ENCODE results near the gene HLA-DOB.

The HLA-DOB gene

DNA sequence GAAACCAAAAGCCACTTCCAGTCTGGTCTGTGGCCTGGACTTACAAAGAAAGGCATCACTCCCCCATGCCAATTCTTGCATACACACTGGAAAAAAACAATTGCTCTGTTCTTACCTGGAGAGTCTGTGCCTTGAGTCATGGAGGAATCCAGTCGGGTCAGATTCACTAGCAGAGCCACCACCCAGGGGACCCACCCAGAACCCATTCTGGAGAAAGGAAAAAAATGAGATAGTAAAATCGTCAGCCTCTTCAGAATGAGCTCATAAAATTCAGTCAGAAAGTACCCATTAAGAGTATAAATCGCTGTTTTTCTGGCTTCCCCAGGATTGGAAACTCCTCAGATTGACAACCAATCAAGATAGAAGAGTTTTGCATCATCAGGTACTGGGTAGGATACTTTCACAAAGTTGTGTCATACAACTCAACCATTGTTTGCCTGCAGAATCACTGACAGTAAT is at the start of gene HLA-DOB:
Gene HLA-DOB, minus strand, starts transcription at position 257 of the 459 bp plus-strand sequence. Its CDS starts 51 bp downstream, at position 206.
- DNase-seq = no peak

DNA sequence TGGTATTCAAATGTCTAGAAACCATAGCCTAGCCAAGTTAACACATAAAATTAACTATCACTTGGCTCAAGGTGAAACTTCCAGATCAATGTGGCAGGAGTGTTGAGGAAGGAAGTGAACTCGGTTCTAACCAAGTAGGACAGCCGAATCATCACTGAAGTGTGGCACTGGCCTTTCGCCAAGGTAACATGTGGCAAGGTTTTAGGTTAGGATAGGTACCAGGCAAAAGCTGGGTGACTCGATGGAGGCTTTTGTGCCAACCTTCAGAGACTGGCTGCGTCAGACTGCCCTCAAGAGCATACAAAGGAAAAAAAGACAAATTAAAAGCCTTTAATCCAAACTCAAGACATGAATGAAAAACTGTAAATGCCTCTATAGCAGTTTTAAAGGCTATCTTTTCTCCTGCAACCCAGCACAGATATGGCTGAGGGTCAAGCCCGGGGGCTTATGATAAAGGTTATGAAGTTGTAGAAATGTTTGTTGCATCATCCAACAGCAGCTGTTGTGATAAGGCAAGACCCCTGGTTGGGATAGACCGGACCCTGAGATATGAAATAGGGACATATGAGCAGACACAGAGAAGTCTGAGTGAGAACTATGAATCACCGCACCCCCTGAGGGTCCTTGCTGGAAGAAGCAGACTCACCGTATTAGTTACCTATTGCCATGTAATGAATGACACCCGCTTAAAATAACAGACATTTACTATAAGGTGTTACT is 49.1 kb upstream of the HLA-DOB start:
- DNase-seq = no peak

DNA sequence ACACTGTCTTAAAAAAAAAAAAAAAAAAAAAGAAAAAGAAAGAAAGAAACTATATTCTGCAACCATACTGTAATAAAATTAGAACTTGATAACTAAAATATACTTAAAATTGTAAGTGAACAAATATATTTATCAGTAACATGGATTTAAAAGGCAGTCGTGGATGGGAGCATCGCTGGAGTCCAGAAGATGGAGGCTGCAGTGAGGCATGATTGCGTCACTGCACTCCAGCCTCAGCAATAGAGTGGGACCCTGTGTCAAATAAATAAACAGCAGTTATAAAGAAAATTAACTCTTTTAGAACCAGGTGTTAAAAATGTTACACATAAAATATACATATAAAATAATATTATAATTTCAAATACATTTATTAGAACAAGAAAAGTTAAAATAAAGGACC is 45.9 kb upstream of the HLA-DOB start:
- DNase-seq = no peak

DNA sequence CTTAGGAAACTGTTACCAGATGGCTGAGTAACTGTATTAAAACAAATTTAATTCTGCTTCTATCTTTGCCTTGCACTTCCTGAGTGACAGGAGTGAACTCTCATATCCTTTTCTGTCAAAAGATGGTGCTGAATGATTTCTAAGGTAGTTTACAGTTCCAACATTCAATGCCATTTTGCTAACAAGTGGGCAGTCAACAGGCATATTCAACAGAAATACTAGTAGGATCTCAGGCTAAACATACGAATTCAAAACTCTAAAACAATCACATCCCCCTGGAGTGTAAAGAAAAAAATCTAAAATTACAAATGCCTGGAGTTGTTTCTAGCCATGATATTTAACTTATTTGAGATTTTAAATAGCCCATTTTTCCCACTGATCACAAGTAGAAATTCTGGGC is 43.9 kb upstream of the HLA-DOB start:
- no peak for DNase-seq

DNA sequence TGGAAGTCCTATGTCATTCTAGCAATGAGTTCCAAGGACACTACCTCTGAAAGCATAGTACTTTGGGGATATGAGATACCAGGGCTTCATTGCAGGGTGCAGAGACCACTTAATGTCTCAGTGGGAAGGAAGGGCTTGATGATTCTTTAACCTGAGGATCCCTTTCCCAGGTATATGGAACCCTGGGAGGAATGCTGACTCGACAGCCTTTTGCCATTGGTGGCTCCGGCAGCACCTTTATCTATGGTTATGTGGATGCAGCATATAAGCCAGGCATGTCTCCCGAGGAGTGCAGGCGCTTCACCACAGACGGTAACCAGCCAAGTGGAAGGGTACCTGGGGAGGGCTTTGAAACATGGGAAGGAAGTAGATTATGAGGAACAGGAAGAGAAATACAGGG is 41.4 kb upstream of the HLA-DOB start:
- no peak for DNase-seq

DNA sequence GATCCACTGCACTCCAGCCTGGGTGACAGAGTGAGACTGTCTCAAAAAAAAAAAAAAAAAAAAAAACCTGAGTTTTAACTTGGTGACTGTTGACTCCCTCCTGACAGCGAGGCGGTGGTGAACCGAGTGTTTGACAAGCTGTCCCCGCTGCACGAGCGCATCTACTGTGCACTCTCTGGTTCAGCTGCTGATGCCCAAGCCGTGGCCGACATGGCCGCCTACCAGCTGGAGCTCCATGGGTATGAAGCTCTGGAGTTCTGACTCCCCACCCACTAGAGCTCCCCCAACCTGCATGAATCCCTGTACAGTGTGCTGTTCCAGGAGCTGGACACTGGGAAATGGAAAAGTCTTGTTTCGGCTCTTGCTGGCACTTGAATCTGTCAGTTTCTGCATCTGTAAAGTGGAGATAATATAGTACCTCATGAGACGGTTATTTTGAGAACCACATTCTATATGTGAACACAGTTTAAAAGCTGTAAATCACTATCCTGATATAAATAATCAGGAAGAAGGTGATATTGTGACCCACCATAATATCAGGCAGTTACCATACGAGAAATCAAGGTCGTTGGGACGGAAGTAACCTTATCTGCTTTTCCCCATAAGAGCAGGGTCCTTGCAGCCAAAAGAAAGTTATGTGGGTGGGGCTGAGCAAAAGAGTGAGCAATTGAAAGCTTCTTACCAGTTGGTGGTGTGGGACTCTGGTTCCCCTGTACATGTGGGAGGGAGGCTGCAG is 40.5 kb upstream of the HLA-DOB start:
- no peak for DNase-seq

DNA sequence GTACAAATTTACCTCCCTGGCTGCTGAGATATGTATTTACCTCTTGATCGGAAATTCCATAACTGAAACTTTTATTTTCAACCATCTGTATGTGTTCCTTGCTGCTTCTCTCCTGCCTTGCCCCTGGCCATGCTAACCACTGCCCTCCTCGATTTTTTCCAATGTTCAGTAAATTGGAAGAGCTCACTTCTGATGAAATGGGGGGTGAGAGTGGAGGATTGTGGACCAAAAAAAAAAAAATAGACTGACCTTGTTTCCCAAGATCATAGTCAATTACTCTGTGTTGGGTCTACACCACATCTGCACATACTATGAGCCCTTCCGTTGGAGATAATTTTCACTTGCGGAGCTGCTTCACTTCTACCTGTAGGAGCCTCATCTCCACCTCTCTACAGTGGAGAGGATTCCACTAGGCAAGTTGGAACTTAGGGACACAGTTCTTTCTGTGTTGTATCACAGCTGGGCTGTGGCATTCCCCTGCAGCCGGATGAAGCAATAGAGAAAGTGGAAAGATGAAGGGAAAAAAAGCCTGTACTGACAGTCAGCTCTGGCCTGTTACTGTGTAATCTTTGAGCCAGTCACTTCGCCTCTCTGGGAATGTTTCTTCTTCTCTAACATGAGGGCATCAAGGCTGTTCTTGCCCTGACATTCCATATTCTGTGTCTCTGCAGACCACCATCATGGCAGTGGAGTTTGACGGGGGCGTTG is 38.8 kb upstream of the HLA-DOB start:
- DNase-seq = no peak

DNA sequence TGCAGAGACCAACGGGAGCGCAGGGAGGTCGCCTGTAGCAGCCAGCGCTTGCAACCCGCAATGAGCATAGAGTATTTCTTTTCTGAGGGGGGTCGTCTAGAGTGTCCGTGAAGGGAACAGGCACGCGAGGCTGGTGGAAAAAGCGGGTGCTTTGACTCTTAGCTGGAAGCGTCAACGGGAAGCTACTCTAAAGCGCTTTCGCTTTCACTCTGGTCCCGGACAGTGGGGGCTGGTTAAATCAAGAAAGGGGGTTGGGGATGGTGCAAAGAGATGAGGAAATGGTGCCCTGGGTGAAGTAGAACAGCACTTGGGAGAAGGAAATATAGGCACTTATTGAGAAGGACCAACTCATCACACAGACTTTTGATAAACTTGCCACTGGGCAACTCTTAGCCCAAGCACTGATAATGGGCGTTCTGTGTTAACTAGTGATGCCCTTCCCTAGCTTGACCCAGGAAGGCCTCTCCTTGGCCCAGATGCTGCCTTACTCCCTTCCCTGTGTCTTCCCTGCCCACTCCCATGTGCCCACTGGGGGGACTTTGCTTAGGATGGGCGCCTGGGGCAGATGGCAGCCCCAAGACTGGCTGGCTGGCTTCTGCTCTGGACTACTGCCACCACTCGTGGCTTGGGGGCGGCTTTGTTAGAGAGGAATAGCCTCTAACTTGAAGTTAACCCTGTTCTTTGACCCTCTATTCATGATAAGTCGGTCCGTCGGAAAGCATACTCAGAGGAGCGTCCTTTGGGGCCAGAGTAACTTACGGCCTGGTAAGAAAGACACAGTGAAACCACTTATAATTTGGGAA is 37.8 kb upstream of the HLA-DOB start:
- peak; percentile 67 for DNase-seq

DNA sequence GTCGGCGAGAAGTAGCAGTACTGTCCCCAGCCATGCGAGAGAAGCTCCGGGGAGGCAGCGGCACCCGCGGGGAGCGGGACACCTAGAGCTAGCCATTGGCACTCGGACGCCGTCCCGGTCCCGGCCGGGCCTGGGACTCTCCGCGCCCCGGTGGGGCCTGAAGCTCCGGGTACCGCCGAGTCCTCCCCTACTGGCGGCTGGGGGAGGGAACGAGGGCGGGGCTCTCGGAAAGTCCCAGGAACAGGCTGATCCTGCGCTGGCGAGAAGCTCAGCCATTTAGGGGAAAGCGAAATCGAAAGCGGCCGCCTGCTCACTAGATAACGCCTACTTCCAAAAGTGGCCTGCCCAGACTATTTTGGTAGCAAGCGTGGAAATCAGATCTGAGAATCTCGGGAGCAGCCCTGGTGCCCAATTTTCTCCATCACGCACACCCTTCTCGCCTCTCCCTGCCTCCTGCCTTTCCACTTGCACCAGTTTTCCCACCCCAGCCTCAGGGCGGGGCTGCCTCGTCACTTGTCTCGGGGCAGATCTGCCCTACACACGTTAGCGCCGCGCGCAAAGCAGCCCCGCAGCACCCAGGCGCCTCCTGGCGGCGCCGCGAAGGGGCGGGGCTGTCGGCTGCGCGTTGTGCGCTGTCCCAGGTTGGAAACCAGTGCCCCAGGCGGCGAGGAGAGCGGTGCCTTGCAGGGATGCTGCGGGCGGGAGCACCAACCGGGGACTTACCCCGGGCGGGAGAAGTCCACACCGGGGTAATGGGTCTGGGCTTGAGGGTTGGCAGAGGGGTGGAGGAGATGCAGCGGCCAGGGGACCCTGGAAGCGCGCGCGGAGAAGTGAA is 37.0 kb upstream of the HLA-DOB start, which contains the start of the genes PSMB9 and TAP1:
Gene PSMB9, plus strand, starts transcription at position 652 of the 835 bp plus-strand sequence. Its CDS starts 38 bp downstream, at position 690.
Gene TAP1, minus strand, starts transcription at position 164 of the 835 bp plus-strand sequence. Its CDS starts 68 bp downstream, at position 96.
- peak; percentile 95 for DNase-seq

DNA sequence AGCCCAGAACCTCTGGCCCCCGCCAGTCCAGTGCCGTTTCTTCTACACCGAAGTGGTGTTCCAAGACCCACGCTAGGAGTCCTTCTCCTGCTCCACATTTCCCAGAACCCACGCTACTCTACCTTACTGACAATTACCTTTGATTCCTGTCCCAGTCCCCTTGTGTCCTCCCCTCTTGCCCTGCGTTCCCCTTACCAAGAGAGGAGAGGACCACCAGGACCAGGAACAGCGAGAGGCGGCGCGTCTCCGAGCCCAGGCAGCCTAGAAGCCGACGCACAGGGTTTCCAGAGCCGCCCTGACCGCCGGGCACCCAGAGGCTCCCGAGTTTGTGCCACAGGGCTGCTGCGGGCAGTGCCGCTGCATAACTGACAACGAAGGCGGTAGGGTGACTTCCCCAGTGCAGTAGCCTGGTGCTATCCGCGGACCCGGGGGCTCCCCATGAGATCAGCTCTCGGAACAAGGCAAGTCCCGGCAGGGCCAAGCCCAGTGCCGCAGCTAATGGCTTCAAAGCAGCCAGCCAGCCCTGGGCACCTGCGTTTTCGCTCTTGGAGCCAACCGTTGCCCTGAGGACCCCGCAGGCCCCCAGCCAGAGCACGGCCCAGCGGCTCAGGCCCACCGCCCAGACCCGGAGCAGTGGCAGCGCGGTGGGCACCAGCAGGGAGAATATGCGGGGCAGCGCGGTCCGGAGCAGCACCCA is 36.2 kb upstream of the HLA-DOB start:
- DNase-seq = peak; percentile 60

DNA sequence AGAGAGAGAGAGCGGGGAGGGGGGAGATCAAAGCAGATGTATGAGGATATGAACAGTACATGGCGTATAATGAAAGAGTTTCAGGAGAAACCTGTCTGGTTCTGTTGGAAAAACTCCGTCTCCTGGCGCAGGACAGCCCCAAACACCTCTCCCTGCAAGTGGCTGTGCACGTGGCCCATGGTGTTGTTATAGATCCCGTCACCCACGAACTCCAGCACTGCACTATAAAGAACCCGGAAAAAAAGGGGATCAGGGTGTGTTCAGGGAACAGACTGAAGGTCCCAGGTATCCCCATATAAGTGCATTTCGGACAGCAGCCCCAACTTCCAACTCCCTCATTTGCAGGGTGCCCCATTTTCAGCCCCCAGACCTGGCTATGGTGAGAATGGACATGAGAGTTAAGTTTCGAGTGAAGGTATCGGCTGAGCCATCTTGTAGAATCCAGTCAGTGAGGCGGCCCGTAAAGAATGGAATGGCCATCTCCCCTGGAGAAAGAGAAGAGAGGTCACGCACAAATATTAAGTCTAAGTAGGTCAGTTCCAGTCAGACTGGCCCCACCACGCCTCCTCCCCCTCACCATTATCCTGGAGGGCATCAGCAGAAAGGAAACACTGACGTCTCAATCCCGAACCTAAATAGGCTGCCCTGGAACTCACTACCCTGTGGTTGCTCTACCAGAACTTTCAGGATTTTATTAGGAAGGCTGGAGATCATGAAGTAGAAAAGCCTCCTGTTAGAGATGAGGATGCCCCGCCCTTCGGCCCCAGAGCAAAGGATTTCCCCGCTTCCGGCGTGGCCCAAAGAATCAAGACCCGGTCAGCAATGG is 35.4 kb upstream of the HLA-DOB start:
- peak; percentile 40 for DNase-seq

DNA sequence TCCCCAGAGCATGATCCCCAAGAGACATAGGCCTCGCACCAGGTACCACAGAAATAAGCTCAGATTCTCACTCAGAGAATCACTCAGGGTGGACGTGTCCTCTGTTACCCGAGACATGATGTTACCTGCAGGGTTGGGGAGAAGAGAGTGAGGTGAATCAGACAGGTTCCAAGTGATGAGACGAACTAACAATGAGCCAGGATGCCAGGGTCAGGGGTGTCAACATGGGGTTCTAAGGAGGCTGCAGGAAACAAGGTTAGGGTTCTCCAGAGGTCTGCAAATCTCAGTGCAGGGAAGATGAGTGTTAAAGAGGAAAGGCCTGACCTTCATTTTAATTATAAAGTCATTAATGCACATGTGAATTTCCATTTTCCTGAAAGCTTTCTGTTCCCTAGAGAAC is 34.2 kb upstream of the HLA-DOB start:
- DNase-seq = no peak

DNA sequence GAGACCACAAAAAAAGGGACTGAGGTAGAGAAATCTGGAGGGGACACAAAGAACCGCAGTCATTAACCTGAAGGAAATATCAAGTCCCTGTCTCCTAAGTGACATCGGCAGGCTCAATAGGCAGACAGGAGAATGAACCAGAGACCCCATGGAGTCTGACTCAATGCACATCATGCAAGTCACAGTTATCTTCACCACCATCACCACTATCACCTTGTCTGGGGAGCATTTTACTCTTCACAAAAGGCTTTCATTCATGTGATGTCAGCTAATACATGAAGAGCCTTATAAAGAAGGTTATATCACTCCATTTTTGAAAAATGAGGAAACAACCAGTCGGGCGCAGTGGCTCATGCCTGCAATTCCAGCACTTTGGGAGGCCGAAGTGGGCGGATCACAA is 32.3 kb upstream of the HLA-DOB start:
- no peak for DNase-seq

DNA sequence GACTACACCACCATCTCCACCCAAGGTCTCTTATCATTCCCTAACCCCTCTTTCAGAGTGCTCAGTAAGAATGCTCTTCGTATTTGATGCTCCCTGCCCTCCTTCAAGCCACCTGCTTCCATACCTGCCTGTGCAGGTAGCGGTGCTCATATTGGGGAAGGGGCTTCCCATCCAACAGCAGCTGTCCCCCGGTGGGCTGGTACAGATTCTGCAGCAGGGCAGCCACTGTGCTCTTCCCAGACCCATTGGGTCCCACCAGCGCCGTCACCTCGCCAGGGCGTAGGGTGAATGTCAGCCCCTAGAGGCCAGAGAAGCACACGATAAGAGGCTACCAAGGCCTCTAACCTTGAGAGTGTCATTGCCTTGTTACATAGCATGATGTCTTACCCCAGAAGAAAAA is 31.0 kb upstream of the HLA-DOB start:
- DNase-seq = no peak

DNA sequence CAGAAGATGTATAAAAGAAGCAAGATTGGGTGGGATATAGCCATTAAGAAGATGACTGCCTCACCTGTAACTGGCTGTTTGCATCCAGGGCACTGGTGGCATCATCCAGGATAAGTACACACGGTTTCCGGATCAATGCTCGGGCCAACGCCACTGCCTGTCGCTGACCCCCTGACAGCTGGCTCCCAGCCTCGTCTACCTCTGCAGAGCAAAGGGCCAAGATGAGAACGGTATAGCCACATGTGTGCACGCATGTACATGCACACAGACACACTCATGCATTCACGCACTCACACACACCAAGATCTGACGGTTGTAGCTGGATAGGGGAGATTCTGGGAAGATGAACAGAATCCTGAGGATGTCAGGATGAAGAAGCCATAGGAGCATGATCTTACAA is 30.2 kb upstream of the HLA-DOB start:
- no peak for DNase-seq

DNA sequence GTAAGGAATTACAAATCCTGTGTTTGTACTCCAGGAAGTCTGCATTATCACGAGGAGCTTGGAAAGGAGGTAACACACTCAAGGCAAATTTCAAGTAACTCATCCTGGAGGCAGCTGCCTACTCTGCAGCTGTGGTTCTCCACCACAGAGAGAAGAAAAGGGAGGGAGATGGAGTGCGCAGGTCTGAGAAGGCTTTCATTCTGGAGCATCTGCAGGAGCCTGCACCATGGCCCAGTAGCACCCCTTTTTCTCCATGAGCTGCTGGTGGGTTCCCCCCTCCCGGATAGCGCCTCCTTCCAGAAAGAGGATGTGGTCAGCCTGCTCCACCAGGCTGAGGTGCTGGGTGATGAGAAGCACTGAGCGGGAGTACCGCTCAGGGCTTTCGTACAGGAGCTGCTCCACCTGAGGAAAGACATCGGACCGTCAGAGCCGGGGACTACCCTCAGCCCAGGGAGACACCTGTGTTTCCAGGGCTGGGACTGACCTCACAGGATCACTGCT is 28.6 kb upstream of the HLA-DOB start:
- DNase-seq = peak; percentile 59

DNA sequence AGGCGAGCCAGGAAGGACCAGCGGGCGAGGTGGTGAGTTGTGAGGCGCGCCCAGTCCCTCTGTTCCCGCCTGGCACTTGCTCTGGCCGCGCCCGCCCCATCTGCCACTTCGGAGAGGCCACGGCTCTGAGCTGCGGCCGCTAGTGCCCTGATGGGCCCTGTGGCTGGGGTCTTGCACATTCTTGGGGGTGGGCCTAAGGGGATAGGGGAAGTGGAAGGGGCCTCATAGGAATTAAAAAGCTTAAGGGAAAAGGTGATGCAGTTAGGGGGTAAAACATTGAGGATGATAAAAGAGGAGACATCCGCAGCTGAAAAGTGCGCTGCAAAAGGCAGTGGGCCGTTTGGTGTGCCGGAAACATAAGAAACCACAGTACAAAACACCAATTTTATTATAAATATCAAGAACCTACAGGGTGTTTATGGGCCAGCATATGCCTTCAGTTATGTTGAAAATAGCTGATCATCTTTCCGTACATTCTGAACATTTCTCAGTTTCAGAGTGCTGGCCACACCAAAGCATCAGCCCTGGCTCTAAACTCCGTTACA is 28.1 kb upstream of the HLA-DOB start:
- DNase-seq = peak; percentile 60

DNA sequence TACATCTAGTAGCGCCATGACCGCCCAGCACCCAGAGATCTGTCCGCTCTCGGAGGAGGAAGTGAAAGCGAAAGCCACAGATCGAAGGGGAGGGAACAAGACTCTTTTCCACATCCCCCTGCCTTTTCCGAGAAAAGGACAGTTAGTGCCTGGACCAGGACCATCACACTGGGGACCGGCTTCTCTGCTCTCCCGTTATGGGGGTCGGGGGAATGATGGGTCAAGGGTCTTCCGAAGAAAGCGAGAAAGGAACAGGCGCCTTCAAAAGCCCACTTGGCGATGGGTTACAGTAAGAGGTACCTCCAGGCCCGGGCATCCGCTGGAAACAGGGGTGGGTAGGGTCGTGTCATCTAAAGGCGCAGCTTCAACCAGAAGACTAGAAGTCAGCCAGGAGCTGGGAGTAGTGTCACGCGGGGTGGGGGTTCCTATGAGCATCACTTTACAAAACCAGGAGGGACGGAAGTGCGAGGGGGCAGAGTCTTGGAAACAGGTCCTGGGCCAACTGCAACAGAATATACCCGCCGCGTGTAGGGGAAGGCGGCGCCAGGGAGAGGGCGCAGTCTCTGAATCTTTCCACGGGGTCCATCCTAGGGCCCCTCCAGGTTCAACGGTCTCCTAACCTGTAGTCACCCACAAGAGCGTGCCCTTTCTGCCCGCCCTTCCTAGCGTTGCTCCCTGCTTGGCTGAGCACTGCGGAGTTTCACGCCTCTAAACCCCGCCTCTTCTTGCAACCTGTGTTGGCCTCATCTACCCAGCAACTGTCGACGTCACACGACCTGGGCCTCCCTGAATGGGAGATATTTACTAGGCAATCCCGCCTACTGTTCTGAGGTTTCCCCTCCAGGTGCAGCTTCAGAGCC is 27.4 kb upstream of the HLA-DOB start, which contains the start of gene PSMB8:
Gene PSMB8, minus strand, starts transcription at position 69 of the 860 bp plus-strand sequence. Its CDS starts 51 bp downstream, at position 18.
- DNase-seq = peak; percentile 98
